Testis (tissue), 3 donors: ENCODE measurements around the gene SLC24A3. TPM values are rescaled to one million over a fixed set of nuclear protein-coding genes. Genes with fewer than 3 reads are reported as not detected.

Source experiments
- DNase-seq: peaks from one replicate; pipeline ENCODE4 v3.0.0-alpha.2; 2019
- H3K27ac ChIP-seq, 2 donors: fragments of 200-600 bp; sonication (generic); one replicate each; pipeline ENCODE4 v1.5.1; 2019
- H3K27me3 ChIP-seq: fragments of 200-600 bp; sonication (generic); one replicate; pipeline ENCODE4 v1.5.1; 2019
- H3K36me3 ChIP-seq: fragments of 200-600 bp; sonication (generic); one replicate; pipeline ENCODE4 v1.5.1; 2017; ENCODE audit warnings: low read depth; ENCODE audit errors: missing control alignments
- H3K4me1 ChIP-seq: fragments of 200-600 bp; sonication (generic); one replicate; pipeline ENCODE4 v1.5.1; 2019
- H3K4me3 ChIP-seq, 2 donors: fragments of 200-600 bp; sonication (generic); one replicate each; pipeline ENCODE4 v1.5.1; 2017 to 2019
- H3K9me3 ChIP-seq: fragments of 200-600 bp; sonication (generic); one replicate; pipeline ENCODE4 v1.5.1; 2017
- CTCF ChIP-seq, 3 experiments: fragments of 450-650 bp in 2 of 3; fragments of 200-600 bp in 1 of 3; sonication (generic) in 1 of 3; IDR thresholded peaks; one replicate each; pipeline ENCODE4 v1.5.1; 2016 to 2019; ENCODE audit warnings: antibody characterized with exemption in 3 of 3, mild to moderate bottlenecking in 2 of 3, moderate library complexity in 1 of 3
- POLR2A ChIP-seq: fragments of 450-650 bp; IDR thresholded peaks from one replicate; pipeline ENCODE4 v1.6.1; 2017; ENCODE audit warnings: antibody characterized with exemption, mild to moderate bottlenecking, moderate library complexity
- WGBS, 2 donors: methylation state at CpG; one replicate each; pipeline ENCODE4 v1.1.5; 2018; 5-methylcytosine and 5-hydroxymethylcytosine counted together
- intact Hi-C: fragments of 100-400 bp; cut with DNase I; formaldehyde crosslinking; loops from one replicate; pipeline ENCODE4 v1.15.1; 2023; ENCODE audit warnings: low total_unique reads
- polyA plus RNA-seq: library from polyadenylated mRNA; stranded (reverse); fragments of 350-450 nt; fragmentation: Illumina TruSeq; extraction: RNeasy Lipid Tissue Mini Kit (QIAGEN cat#74804); gene quantifications from one replicate; pipeline ENCODE4 v1.2.3, GENCODE V29; 2014; ENCODE audit warnings: low read depth, low replicate concordance; ENCODE audit not compliant: insufficient read depth
- total RNA-seq, 2 donors: library from RNA; depleted of rRNA; stranded (reverse); fragments of >200 nt; gene quantifications; one replicate each; pipeline ENCODE4 v1.2.3, GENCODE V29; 2016

Gene SLC24A3
- total and polyA plus RNA-seq, 3 donors from 2014 or later, result 2.4 to 4.5 (median 3.8) TPM

GRCh38 chr20:19617256-19617655 lies 404.8 kb downstream of the SLC24A3 start:
- no peak for DNase-seq
- WGBS, 2 donors, result 89 to 91% methylated on average over 5 of the region's 5 CpGs
- intact Hi-C loops, result no loop called here
- H3K4me1 ChIP-seq, result no peaks in the 10 kb centered on the region
- no peaks in the 10 kb centered on the region for H3K36me3 ChIP-seq
- no peak overlapping the region for H3K4me3 ChIP-seq
- H3K9me3 ChIP-seq, result no peaks in the 10 kb centered on the region
- no peak overlapping the region for H3K27ac ChIP-seq
- no peak for TF ChIP-seq CTCF (IDR thresholded peaks at IDR 0.05)
- no peak for TF ChIP-seq POLR2A
- no peaks in the 10 kb centered on the region for H3K27me3 ChIP-seq

DNA sequence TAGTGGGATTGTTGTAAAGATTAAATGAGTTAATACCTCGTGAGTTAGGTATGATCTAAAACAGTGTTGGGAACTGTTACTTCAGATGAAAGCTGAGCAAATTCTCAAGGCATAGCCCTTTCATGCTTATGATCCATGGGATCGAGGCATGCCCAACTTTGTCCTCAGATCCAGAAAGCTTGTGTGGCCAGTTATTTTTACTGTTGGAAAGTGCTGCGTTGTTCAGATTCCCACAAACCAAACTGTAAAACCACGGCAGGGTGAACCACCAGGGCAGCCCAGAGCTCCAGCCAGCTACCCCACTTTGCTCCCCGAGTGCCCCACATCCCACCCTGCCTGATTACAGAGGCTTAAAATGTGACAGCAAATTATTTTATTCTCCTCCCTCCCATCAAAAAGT lies 406.3 kb downstream of the SLC24A3 start:
- TF ChIP-seq CTCF (IDR thresholded peaks at IDR 0.05), result no peak
- no peak for TF ChIP-seq POLR2A
- no peak overlapping the region for H3K27ac ChIP-seq
- 84 to 92% methylated on average over 5 of the region's 5 CpGs for WGBS, 2 donors

GRCh38 chr20:19619904-19620430 lies 407.5 kb downstream of the SLC24A3 start:
- DNase-seq, result no peak
- Histone ChIP-seq H3K27me3 (no peaks in the 10 kb centered on the region), H3K4me1 (no peaks in the 10 kb centered on the region), H3K36me3 (no peaks in the 10 kb centered on the region), H3K27ac (no peak overlapping the region), H3K4me3 (no peak overlapping the region), H3K9me3 (no peaks in the 10 kb centered on the region)
- WGBS, 2 donors, result 47 to 65% methylated on average over 2 of the region's 2 CpGs
- intact Hi-C loops, result no loop called here
- TF ChIP-seq CTCF (IDR thresholded peaks at IDR 0.05) (no peak), POLR2A (no peak)

More for the DNA sequence above, 406.3 kb downstream of the SLC24A3 start:
- no peaks in the 10 kb centered on the region for H3K27me3 ChIP-seq
- H3K36me3 ChIP-seq, result no peaks in the 10 kb centered on the region
- H3K9me3 ChIP-seq, result no peaks in the 10 kb centered on the region
- DNase-seq, result no peak
- intact Hi-C loops, result no loop called here
- no peak overlapping the region for H3K4me3 ChIP-seq
- no peaks in the 10 kb centered on the region for H3K4me1 ChIP-seq

- intact Hi-C loops, result no loop called here
- Histone ChIP-seq H3K4me1 (no peaks in the 10 kb centered on the region), H3K9me3 (no peaks in the 10 kb centered on the region), H3K4me3 (no peak overlapping the region), H3K27ac (no peak overlapping the region), H3K36me3 (no peaks in the 10 kb centered on the region), H3K27me3 (no peaks in the 10 kb centered on the region)
- no peak for TF ChIP-seq POLR2A
- TF ChIP-seq CTCF (IDR thresholded peaks at IDR 0.05), result no peak
- no peak for DNase-seq
- WGBS, 2 donors, result 42 to 51% methylated on average over 2 of the region's 2 CpGs
These were observed 408.0 kb downstream of the SLC24A3 start for GRCh38 chr20:19620446-19620845.

DNA sequence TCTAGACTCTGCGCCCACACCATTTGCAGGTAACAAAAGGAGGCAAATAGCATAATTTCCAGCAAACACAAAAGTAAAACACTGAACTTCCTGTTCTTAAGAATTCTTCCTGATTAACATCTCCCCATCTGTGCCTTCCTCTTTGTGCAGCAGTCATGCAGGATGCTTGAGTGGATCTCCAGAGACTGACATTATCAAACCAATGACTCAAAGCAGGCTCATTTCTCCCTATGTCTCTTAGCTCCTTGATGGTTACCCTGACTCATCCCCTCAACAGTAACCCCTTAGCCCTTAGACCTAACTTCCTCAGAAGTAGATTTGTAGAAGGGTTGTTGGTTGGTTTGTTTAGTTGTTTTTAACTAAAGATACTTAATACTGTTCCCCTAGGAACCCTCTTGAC lies 408.6 kb downstream of the SLC24A3 start:
- Histone ChIP-seq H3K9me3 (no peaks in the 10 kb centered on the region), H3K27ac (no peak overlapping the region), H3K4me3 (no peak overlapping the region), H3K36me3 (no peaks in the 10 kb centered on the region), H3K4me1 (no peaks in the 10 kb centered on the region), H3K27me3 (no peaks in the 10 kb centered on the region)
- DNase-seq, result no peak
- TF ChIP-seq POLR2A, result no peak
- no peak for TF ChIP-seq CTCF (IDR thresholded peaks at IDR 0.05)
- intact Hi-C loops, result no loop called here
- WGBS, 2 donors, result 88 to 90% methylated on average over 1 of the region's 1 CpG
